Endodermal cell (in vitro differentiated cells): Measurements from ENCODE around the gene ADK. TPM values are rescaled to one million over a fixed set of nuclear protein-coding genes. Genes with fewer than 3 reads are reported as not detected.

ENCODE experiments used
- DNase-seq: peaks from one replicate; pipeline ENCODE4 v3.0.0-alpha.2; 2017
- H3K27ac ChIP-seq: 2 replicates; pipeline ENCODE4 v1.5.1; 2013; ENCODE audit warnings: mild to moderate bottlenecking, low read depth, low read length, moderate library complexity
- H3K27me3 ChIP-seq: 2 replicates; pipeline ENCODE4 v1.6.1; 2013; ENCODE audit warnings: mild to moderate bottlenecking, low read length, moderate library complexity; ENCODE audit not compliant: insufficient read depth, control insufficient read depth, poor library complexity, severe bottlenecking
- H3K36me3 ChIP-seq: 2 replicates; pipeline ENCODE4 v1.7.0; 2013; ENCODE audit warnings: mild to moderate bottlenecking, low read length, moderate library complexity; ENCODE audit not compliant: control insufficient read depth, insufficient read depth
- H3K4me1 ChIP-seq: one replicate; pipeline ENCODE4 v1.7.0; 2013; ENCODE audit warnings: low read length; ENCODE audit not compliant: control insufficient read depth, insufficient read depth
- H3K4me3 ChIP-seq: 2 replicates; pipeline ENCODE4 v1.5.1; 2013; ENCODE audit warnings: mild to moderate bottlenecking, low read length, moderate library complexity
- H3K9ac ChIP-seq: 2 replicates; pipeline ENCODE4 v1.6.1; 2013; ENCODE audit warnings: mild to moderate bottlenecking, low read length, moderate library complexity; ENCODE audit not compliant: poor library complexity, severe bottlenecking; ENCODE audit errors: extremely low read depth
- H3K9me3 ChIP-seq: 2 replicates; pipeline ENCODE4 v1.6.1; 2013; ENCODE audit warnings: mild to moderate bottlenecking, low read length, moderate library complexity; ENCODE audit not compliant: control insufficient read depth
- H3K27ac Mint-ChIP-seq: 2 replicates; pipeline ENCODE4 v1.8.0; 2020; ENCODE audit warnings: mixed read lengths
- H3K27me3 Mint-ChIP-seq: 2 replicates; pipeline ENCODE4 v1.8.0; 2021; ENCODE audit warnings: mild to moderate bottlenecking, mixed read lengths; ENCODE audit not compliant: insufficient read depth
- H3K36me3 Mint-ChIP-seq: 2 replicates; pipeline ENCODE4 v1.8.0; 2020; ENCODE audit warnings: low read depth, mixed read lengths
- H3K4me1 Mint-ChIP-seq: 2 replicates; pipeline ENCODE4 v1.8.0; 2020; ENCODE audit warnings: mixed read lengths
- H3K4me3 Mint-ChIP-seq: 2 replicates; pipeline ENCODE4 v1.8.0; 2020; ENCODE audit warnings: mild to moderate bottlenecking, moderate library complexity, mixed read lengths
- H3K9me3 Mint-ChIP-seq: 2 replicates; pipeline ENCODE4 v1.8.0; 2020; ENCODE audit warnings: mild to moderate bottlenecking, mixed read lengths
- WGBS, 2 experiments: methylation state at CpG; one replicate each; pipeline versions ENCODE4 v1.1.5 to v1.1.7; 2013; ENCODE audit warnings: missing lambda C conversion rate in 2 of 2, mixed read lengths in 1 of 2; ENCODE audit not compliant: insufficient coverage in 1 of 2, insufficient read length in 1 of 2; 5-methylcytosine and 5-hydroxymethylcytosine counted together
- total RNA-seq, 2 donors: library from RNA; stranded (reverse); fragmentation: NEBNext Ultra II Directional in 1 of 2; extraction: Animal tissue kit (Norgen Biotek cat#: 25700) in 1 of 2; gene quantifications; 2 replicates in 1 of 2; 3 replicates in 1 of 2; pipeline ENCODE4 v1.2.1, GENCODE V29; 2021
- TF ChIP-seq, protein P1 (sequence below): fragments of 200-600 bp; sonication (generic); conservative IDR thresholded peaks from 2 replicates; pipeline ENCODE4 v1.5.0; 2021; ENCODE audit warnings: antibody characterized with exemption, mild to moderate bottlenecking

The ADK gene
- total RNA-seq, 2 donors from 2014 or later = 23.6 to 36.7 TPM

DNA sequence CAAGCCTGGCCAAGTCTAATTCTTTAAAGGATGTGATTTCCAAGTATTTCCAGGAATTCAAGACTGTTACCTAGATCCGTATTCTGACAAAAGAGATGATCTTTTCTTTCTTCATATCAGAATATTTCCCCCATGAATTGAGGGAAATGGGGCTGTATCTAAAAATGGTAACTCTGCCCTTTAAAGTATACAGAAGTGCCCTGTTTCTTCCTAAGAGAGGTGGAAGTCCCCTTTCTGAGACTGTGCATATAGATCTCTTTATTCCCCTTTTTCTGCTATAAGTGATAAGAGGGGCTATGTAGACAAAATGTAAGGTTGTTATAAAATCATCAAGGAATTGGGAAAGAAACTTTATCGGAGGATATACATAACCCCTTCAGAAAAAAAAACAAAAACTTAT, 388.3 kb downstream of the ADK start:
- Histone ChIP-seq H3K36me3 (no peaks in the 10 kb centered on the region), H3K4me3 (no peak overlapping the region), H3K9ac (no peak overlapping the region), H3K27ac (no peak overlapping the region), H3K9me3 (no peaks in the 10 kb centered on the region), H3K27me3 (no peaks in the 10 kb centered on the region), H3K4me1 (no peaks in the 10 kb centered on the region)
- Mint-ChIP-seq H3K27me3 (no peaks in the 10 kb centered on the region), H3K27ac (no peak overlapping the region), H3K4me1 (peaks cover 8% of the 10 kb centered on the region), H3K9me3 (no peaks in the 10 kb centered on the region), H3K36me3 (no peaks in the 10 kb centered on the region), H3K4me3 (no peak overlapping the region)
- no peak for DNase-seq
- 73% methylated on average over 2 of the region's 2 CpGs; no CpG with 5 or more reads in 1 of the 2 experiments for WGBS, 2 experiments
- TF ChIP-seq, protein P1, sequence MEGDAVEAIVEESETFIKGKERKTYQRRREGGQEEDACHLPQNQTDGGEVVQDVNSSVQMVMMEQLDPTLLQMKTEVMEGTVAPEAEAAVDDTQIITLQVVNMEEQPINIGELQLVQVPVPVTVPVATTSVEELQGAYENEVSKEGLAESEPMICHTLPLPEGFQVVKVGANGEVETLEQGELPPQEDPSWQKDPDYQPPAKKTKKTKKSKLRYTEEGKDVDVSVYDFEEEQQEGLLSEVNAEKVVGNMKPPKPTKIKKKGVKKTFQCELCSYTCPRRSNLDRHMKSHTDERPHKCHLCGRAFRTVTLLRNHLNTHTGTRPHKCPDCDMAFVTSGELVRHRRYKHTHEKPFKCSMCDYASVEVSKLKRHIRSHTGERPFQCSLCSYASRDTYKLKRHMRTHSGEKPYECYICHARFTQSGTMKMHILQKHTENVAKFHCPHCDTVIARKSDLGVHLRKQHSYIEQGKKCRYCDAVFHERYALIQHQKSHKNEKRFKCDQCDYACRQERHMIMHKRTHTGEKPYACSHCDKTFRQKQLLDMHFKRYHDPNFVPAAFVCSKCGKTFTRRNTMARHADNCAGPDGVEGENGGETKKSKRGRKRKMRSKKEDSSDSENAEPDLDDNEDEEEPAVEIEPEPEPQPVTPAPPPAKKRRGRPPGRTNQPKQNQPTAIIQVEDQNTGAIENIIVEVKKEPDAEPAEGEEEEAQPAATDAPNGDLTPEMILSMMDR = no peak

- DNase-seq = no peak
- Histone ChIP-seq H3K4me3 (no peak overlapping the region), H3K36me3 (no peaks in the 10 kb centered on the region), H3K4me1 (no peaks in the 10 kb centered on the region), H3K9ac (no peak overlapping the region), H3K27me3 (no peaks in the 10 kb centered on the region), H3K27ac (no peak overlapping the region), H3K9me3 (no peaks in the 10 kb centered on the region)
- TF ChIP-seq, protein P1 = no peak
- H3K27ac Mint-ChIP-seq = no peak overlapping the region
- no peaks in the 10 kb centered on the region for H3K36me3 Mint-ChIP-seq
- no peaks in the 10 kb centered on the region for H3K27me3 Mint-ChIP-seq
- peaks cover 8% of the 10 kb centered on the region for H3K4me1 Mint-ChIP-seq
- no peaks in the 10 kb centered on the region for H3K9me3 Mint-ChIP-seq
- 100% methylated on average over 1 of the region's 1 CpG; no CpG with 5 or more reads in 1 of the 2 experiments for whole genome bisulfite sequencing, 2 experiments
- H3K4me3 Mint-ChIP-seq = no peak overlapping the region
Observed at GRCh38 chr10:74541375-74541774, 390.4 kb downstream of the ADK start.

DNA sequence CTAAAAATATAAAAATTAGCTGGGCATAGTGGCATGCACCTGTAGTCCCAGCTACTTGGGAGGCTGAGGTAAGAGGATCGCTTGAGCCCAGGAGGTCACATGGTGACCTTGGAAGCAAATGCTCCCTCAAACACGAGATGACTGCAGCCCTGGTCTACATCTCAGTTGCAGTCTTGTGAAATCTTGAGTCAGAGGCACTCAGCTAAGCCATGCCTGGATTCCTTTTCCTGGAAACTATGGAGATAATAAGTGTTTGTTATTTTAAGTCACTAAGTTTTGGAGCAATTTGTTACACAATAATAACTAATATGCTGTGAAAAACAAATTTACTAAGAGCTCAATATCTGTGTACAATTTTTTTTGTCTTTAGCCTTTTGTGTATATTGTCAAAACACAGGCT, 391.1 kb downstream of the ADK start:
- Mint-ChIP-seq H3K9me3 (no peaks in the 10 kb centered on the region), H3K36me3 (no peaks in the 10 kb centered on the region), H3K4me3 (no peak overlapping the region), H3K4me1 (peaks cover 8% of the 10 kb centered on the region), H3K27me3 (no peaks in the 10 kb centered on the region), H3K27ac (no peak overlapping the region)
- H3K27me3 ChIP-seq = no peaks in the 10 kb centered on the region
- no peaks in the 10 kb centered on the region for H3K9me3 ChIP-seq
- H3K4me3 ChIP-seq = no peak overlapping the region
- no peak for DNase-seq
- 81 to 91% methylated on average over 2 of the region's 2 CpGs for WGBS, 2 experiments
- no peak overlapping the region for H3K9ac ChIP-seq
- no peak overlapping the region for H3K27ac ChIP-seq
- no peaks in the 10 kb centered on the region for H3K36me3 ChIP-seq
- H3K4me1 ChIP-seq = no peaks in the 10 kb centered on the region
- TF ChIP-seq, protein P1 = no peak
